A204.1 (cell line): ENCODE measurements around the gene FOXD1.
"Not testable (repeated sequence)": the region's sequence is repeated elsewhere in the genome, so short reads cannot be mapped to it uniquely, and the experiment has no call there.

Experiments used
- FAIRE-seq: peaks from 2 replicates; lab custom pipeline; 2012; peaks lifted over from hg19 to GRCh38; lab: Jason Lieb, UNC

The FOXD1 gene

DNA sequence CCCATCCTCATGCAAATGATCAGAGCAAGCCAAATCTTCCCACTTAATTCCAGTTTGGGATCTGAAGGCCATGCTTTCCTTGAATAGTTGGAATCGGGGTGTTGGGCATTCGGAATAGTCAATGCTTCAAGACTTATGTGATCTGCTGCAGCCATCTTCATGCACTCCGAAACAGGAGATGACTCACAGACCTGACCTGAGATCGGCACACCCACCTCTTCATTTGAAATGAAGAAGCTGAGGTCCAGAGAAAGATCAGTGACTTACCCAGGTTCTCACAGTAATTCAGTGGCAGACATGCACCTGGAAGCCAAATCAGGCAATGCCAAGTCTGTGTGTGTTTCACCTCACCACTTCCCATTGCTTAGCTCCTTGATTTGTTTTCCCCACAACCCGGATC lies 33.0 kb downstream of the FOXD1 start:
- FAIRE-seq = no peak

DNA sequence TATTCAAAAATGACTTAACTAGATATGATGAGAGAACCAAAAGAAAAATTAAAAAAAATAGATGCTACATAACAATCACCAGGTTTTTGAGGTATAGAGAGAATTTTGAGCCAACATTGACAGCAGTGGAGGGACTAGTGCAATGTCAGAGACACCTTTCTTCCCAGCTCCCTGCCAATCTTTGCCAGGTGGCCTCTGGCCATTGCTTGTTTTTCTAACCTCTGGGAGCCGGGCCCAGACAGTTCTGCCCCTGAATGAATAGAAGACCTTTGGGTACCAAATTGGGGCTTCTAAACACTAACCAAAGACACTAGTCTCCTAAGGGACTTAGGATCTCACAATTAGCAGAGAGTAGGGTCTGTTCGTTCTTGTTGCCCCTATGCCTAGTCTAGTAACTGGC lies 33.4 kb downstream of the FOXD1 start:
- no peak for FAIRE-seq

DNA sequence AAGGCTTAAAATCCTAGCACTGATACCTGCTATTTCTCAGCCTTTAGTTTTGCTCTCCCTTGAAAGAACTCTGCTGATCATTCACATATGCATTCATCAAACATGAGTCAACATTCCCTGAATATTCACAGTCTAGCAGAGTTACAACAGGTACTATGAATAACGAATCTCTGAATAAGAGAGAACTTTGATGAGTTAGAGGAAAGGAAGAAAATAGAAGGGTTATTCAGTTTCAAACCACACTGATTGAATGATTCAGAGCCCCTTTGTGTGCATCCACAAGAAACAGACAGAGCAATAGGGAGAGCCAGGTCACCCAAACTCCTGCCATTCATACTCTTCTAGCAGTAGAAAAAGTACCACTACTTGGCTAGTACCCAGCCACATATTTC lies 36.0 kb downstream of the FOXD1 start:
- no peak for FAIRE-seq

DNA sequence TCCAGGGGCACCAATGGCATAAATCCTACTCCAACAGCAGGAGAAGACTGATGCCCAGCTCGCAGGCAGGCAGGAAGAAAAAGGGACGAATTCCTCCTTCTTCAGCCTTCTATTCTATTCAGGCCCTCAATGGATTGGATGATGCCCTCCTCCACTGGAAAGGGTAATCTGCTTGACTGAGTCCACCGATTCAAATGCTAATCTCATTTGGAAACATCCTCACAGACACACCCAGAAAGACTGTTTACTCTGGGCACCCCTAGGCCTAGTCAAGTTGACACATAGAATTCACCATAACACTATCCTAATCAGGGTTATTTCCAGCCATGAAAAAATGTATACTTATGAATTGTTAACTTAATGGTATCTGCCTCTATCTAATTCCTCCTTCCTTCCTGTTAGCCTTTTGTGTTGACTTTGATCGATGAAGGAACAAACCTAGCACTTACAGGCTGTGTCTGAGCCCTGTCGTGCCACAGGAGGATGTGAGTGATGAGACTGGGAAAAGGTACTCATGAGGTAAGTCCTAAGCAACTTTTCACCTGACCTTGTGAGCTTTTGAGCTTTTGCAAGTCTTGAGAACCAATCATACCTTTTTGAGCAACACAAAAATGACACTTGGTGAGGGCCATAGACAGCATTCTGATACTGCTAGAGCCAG lies 36.5 kb downstream of the FOXD1 start:
- no peak for FAIRE-seq

DNA sequence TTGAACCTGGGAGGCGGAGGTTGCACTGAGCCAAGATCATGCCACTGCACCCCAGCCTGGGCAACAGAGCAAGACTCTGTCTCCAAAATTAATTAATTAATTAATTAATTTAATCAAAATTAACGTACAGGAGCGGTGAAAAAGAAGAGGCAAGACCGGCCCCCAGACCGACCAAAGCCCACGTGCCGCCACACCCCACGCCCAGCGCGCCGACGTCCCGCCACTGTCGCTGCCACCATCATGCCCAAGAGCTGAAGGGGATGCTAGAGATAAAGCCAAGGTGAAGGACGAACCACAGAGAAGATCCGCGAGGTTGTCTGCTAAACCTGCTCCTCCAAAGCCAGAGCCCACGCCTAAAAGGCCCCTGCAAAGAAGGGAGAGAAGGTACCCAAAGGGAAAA lies 38.6 kb downstream of the FOXD1 start:
- not testable (repeated sequence) for FAIRE-seq

DNA sequence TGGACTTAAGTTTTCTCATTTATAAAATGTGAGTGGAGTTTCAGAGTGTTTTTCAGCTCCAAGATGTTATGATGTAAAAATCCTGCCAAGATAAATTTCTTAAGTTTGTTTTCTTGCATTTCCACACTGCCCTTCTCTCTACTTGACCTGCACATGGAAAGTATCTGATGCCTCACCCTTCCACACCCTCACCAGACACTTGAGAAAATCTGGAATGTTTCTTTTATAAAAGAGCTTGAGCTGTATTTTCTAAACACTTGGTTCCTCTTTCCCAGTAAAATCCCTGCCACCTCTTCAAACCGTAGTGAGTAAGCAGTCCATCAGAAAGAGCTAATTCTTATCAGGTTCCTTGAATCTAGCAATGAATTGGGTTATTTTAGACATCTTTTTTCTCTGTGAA lies 42.9 kb downstream of the FOXD1 start:
- FAIRE-seq = no peak

DNA sequence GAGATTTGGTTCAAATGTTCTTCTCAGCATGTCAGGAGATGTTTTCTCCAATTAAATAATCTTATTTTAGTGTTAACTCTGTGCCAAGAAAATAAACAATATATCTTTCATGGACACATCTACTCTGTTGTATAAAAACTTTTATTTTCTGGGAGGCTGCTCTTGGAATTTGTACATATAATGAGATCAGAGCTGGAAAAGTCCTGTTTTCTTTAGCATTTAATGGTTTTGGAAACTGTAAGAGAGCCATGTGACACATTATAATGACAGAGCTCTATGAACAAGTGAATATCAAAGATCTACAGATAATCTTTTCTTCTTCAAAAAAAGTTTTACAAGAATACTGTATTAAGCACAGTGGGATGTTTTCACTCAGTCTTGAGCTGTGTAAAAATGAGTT lies 48.8 kb downstream of the FOXD1 start:
- no peak for FAIRE-seq
